Stomach (tissue), 4 donors: Measurements from ENCODE around the gene PTPRJ.

ENCODE experiments used
- CTCF ChIP-seq, 7 experiments: fragments of 450-650 bp in 4 of 7; fragments of 200-600 bp in 3 of 7; sonication (generic) in 3 of 7; IDR thresholded peaks; one replicate each; pipeline ENCODE4 v1.5.1; 2016 to 2019; ENCODE audit warnings: antibody characterized with exemption in 7 of 7, control low read depth in 2 of 7, mild to moderate bottlenecking in 1 of 7
- EP300 ChIP-seq: sonication (generic); formaldehyde crosslinking; IDR thresholded peaks from one replicate; pipeline ENCODE4 v1.6.1; 2017; ENCODE audit warnings: antibody characterized with exemption
- POLR2A ChIP-seq, 4 donors: fragments of 450-650 bp; IDR thresholded peaks; one replicate each; pipeline ENCODE4 v1.6.1; 2016; ENCODE audit warnings: antibody characterized with exemption in 4 of 4, control low read depth in 2 of 4, mild to moderate bottlenecking in 1 of 4, moderate library complexity in 1 of 4
- POLR2AphosphoS5 ChIP-seq, 3 donors: sonication (generic); formaldehyde crosslinking; IDR thresholded peaks; one replicate each; pipeline ENCODE4 v1.6.1; 2016; ENCODE audit warnings: antibody characterized with exemption in 3 of 3

- TF ChIP-seq CTCF (IDR thresholded peaks at IDR 0.05) (no peak), POLR2A (IDR thresholded peaks at IDR 0.05) (no peak), POLR2AphosphoS5 (IDR thresholded peaks at IDR 0.05) (no peak), EP300 (no peak)
Measured at GRCh38 chr11:48087974-48088681, 107.8 kb downstream of the PTPRJ start.
